Measurements from ENCODE around the gene FXYD6.

FXYD6 gene

DNA sequence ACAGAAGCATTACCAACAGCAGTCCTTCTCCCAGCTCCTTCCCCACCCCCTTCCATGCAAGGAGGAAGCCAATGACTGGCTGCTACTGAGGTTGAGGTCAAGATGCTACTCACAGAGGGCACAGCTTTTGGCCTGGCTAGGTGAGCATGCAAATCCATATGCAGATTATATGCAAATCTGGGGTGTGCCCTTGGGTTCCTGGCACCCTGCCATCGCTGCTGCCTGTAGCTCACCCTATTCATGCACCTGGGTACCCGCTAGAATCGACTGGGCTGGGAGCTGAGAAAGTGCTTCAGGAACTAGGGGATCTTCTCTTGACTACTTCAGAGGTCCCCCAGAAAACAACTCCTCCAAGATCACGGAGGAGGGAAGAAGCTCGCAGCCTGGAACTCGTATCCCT is 83.5 kb downstream of the FXYD6 start:
- no peak for DNase-seq (ENCODE audit: low spot score)

DNA sequence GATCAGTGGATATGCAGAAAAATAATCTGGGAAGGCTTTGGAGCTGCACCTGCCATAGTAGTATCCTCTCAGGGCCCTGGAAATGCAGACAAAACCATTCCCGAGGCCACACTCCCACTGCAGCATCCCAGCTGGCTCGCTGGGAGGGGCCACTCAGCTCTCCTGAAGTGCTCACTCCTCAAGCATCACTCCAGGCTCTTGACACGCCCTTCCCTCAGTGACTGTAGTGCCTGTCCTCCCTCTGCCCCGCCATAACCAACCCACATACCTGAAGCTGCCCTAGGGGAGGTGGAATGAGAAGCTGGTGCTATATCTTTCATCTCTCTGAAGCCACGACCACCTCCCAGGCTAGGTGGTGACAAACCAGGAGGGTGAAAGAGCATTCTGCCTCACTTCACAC is 84.2 kb downstream of the FXYD6 start:
- DNase-seq (ENCODE audit: low spot score): no peak

DNA sequence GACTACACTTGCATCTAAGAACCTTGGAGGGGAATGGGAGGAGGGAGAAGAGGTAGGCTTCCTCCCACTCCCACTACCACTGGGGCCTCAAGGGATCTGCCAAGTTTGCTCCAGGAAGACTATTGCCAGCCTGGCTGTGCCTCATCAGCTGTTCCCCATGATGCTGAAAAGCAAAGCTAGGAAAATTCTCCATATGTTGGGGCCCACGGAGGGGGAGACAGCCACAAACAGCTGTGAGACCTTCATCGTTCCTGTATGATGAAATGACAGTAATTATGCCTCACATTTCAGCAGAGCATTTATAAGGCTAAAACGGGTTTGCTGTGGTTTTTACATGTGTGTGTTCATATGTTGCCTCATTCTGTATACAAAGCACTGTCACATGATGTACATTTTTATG is 86.2 kb downstream of the FXYD6 start:
- no peak for DNase-seq (ENCODE audit: low spot score)

DNA sequence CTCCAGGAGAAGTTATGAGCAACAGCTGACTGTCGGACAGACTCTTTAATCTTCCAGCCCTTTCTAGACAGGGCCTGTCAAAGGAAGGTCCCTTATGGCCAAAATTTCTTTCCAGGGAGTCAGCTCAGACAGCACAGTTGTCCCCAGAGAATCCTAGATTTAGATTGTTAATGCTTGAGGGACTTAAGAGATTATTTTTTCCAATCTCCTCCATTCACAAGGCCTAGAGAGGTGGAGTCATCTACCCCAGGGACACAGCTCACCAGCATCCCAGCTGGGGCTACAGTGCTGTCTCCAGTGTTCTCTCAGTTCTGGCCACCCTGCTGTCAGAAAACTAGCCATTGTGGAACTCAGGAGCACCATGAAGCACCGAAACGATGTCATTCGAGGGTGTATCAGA is 87.2 kb downstream of the FXYD6 start:
- no peak for DNase-seq (ENCODE audit: low spot score)
